ENCODE measurements around the gene MYCBPAP.

The MYCBPAP gene

GRCh38 chr17:50575581-50576210 is 67.5 kb downstream of the MYCBPAP start:
- DNase-seq = no peak

- DNase-seq = no peak
Measured at GRCh38 chr17:50576864-50577263, 68.6 kb downstream of the MYCBPAP start.

- DNase-seq = no peak
Measured at GRCh38 chr17:50577451-50577954, 69.3 kb downstream of the MYCBPAP start.

GRCh38 chr17:50578173-50578572 is 69.9 kb downstream of the MYCBPAP start:
- DNase-seq = no peak

- DNase-seq = no peak
Measured at GRCh38 chr17:50579399-50579798, 71.2 kb downstream of the MYCBPAP start.

GRCh38 chr17:50580646-50581045 is 72.4 kb downstream of the MYCBPAP start:
- DNase-seq = no peak
